ENCODE measurements around the gene ZNF235. TPM values are rescaled to one million over a fixed set of nuclear protein-coding genes. Genes with fewer than 3 reads are reported as not detected.

ZNF235 gene
- total and polyA plus RNA-seq, 2 of the 4 experiments (the other 2 are of a cell fraction) = 0.77 to 3.0 TPM

DNA sequence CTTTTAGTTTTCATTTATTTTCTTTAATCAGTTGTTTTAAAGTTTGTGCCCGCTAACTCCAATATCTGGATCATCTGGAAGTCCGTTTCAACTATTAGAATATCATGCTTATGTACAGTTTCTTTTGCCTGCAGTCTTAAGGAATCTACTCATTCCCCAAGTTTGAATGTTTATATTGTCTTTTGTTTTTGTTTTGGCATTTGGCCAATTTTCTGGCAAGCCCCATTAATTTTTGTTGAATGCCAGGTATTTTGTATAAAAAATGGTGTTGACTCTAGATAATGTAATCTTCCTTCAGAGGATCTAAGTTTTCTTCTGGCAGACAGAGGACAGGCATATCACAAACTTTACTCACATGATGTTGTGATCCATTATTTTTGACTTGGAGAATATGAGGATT, 11.1 kb upstream of the ZNF235 start:
- H3K36me3 ChIP-seq (ENCODE audit: control insufficient read depth, insufficient read depth, low read length) = no peaks in the 10 kb centered on the region
- H2AK9ac ChIP-seq (replicated peaks; ENCODE audit: low read depth, low read length, poor library complexity) = no peak overlapping the region
- H2AK5ac ChIP-seq (ENCODE audit: low read depth, low read length) = no peak overlapping the region
- in situ Hi-C loops (cut with MboI; ENCODE audit: low sequenced_read_pairs) (no loop called here), intact Hi-C loops (cut with micrococcal nuclease) (no loop called here), dilution Hi-C loops (cut with HindIII; ENCODE audit: low sequenced_read_pairs, unreplicated experiment) (no loop called here)
- H3K9me3 ChIP-seq (ENCODE audit: control insufficient read depth, insufficient read depth, low read length) = no peaks in the 10 kb centered on the region
- H3K9me1 ChIP-seq (ENCODE audit: insufficient read depth, low read length) = no peaks in the 10 kb centered on the region
- H3K27me3 ChIP-seq (ENCODE audit: control insufficient read depth, insufficient read depth, low read length) = no peaks in the 10 kb centered on the region
- no peaks in the 10 kb centered on the region for H4K20me1 ChIP-seq (ENCODE audit: insufficient read depth, low read length)
- no peak overlapping the region for H4K91ac ChIP-seq (ENCODE audit: insufficient read depth, low read depth, low read length)
- H2AFZ ChIP-seq (replicated peaks; ENCODE audit: low read length, poor library complexity) = no peak overlapping the region
- no peak overlapping the region for H2BK20ac ChIP-seq (ENCODE audit: low read depth, low read length)
- TF ChIP-seq NFE2L2 (IDR thresholded peaks at IDR 0.05; ENCODE audit: low read depth, low read length) (no peak), RFX5 (IDR thresholded peaks at IDR 0.05; ENCODE audit: low read depth, low read length) (no peak), SMC3 (IDR thresholded peaks at IDR 0.05; ENCODE audit: low read depth, low read length) (no peak), CEBPB (IDR thresholded peaks at IDR 0.05; ENCODE audit: low read depth, low read length) (no peak), RCOR1 (IDR thresholded peaks at IDR 0.05; ENCODE audit: insufficient replicate concordance, low read length) (no peak)
- H3K4me1 ChIP-seq (ENCODE audit: control insufficient read depth, insufficient read depth, low read length) = no peaks in the 10 kb centered on the region
- H3K56ac ChIP-seq (ENCODE audit: extremely low read depth, insufficient read depth, low read length) = no peak overlapping the region
- no CpG with 5 or more reads among the region's 2 CpGs for WGBS, 2 experiments (ENCODE audit: extremely low coverage in 2 of 2, insufficient read length in 1 of 2)
- POLR2A ChIA-PET (ENCODE audit: unreplicated experiment) = no interaction called here
- no peak overlapping the region for H3K4ac ChIP-seq (ENCODE audit: low read depth, low read length)
- H2BK15ac ChIP-seq (ENCODE audit: low read depth, low read length) = no peak overlapping the region
- H3K27ac ChIP-seq (ENCODE audit: insufficient read depth, low read length) = no peak overlapping the region
- H3K4me3 ChIP-seq (ENCODE audit: insufficient read depth, low read depth, low read length) = no peak overlapping the region
- DNase-seq (no peak), ATAC-seq (ENCODE audit: low read depth) (no peak)
- CTCF ChIA-PET = no interaction called here
- H2BK5ac ChIP-seq (ENCODE audit: low read depth, low read length, poor library complexity, severe bottlenecking) = no peak overlapping the region
- BruUV-seq (replicated peaks) = no TSS peak
- H3K14ac ChIP-seq (replicated peaks; ENCODE audit: low read depth, low read length) = no peak overlapping the region
- no peak overlapping the region for H4K8ac ChIP-seq (ENCODE audit: low read depth in 2 of 2, low read length in 2 of 2)
- H2BK120ac ChIP-seq (ENCODE audit: low read depth, low read length) = no peak overlapping the region
- H4K5ac ChIP-seq (ENCODE audit: low read depth, low read length) = no peak overlapping the region
- no peak overlapping the region for H3K9ac ChIP-seq (ENCODE audit: low read depth, low read length)
- H3K23ac ChIP-seq (ENCODE audit: low read depth, low read length) = no peak overlapping the region
- no peaks in the 10 kb centered on the region for H3K79me1 ChIP-seq (ENCODE audit: low read depth in 1 of 2, low read length in 2 of 2)
- H3K18ac ChIP-seq (ENCODE audit: low read depth, low read length) = no peak overlapping the region
- no peak overlapping the region for H3K4me2 ChIP-seq (ENCODE audit: low read depth, low read length)

Measured in IMR-90 (cell line).